Trophoblast cell (in vitro differentiated cells and primary cell): ENCODE results near the gene ASS1. TPM values are rescaled to one million over a fixed set of nuclear protein-coding genes. Genes with fewer than 3 reads are reported as not detected.

Source experiments
- DNase-seq, 2 donors: peaks; one replicate each; pipeline ENCODE4 v3.0.0-alpha.2; 2016
- H2AFZ ChIP-seq: 2 replicates; pipeline ENCODE4 v1.6.1; 2013; ENCODE audit warnings: low read length, moderate library complexity, mild to moderate bottlenecking; ENCODE audit not compliant: insufficient read depth, poor library complexity
- H2AK5ac ChIP-seq: 2 replicates; pipeline ENCODE4 v1.6.1; 2013; ENCODE audit warnings: mild to moderate bottlenecking, low read length
- H2BK120ac ChIP-seq: 2 replicates; pipeline ENCODE4 v1.6.1; 2013; ENCODE audit warnings: low read length, mild to moderate bottlenecking, moderate library complexity; ENCODE audit not compliant: insufficient read depth, poor library complexity
- H2BK12ac ChIP-seq: 2 replicates; pipeline ENCODE4 v1.6.1; 2013; ENCODE audit warnings: mild to moderate bottlenecking, low read length, moderate library complexity
- H2BK5ac ChIP-seq: 2 replicates; pipeline ENCODE4 v1.6.1; 2013; ENCODE audit warnings: low read length, low read depth, moderate library complexity, mild to moderate bottlenecking; ENCODE audit not compliant: poor library complexity
- H3K14ac ChIP-seq: 2 replicates; pipeline ENCODE4 v1.6.1; 2013; ENCODE audit warnings: mild to moderate bottlenecking, low read length
- H3K18ac ChIP-seq: 2 replicates; pipeline ENCODE4 v1.6.1; 2013; ENCODE audit warnings: mild to moderate bottlenecking, low read length
- H3K23ac ChIP-seq: 2 replicates; pipeline ENCODE4 v1.6.1; 2013; ENCODE audit warnings: low read length
- H3K27ac ChIP-seq: 2 replicates; pipeline ENCODE4 v1.5.1; 2013; ENCODE audit warnings: low read depth, mild to moderate bottlenecking, inconsistent platforms, low read length, moderate library complexity
- H3K27me3 ChIP-seq: 2 replicates; pipeline ENCODE4 v1.6.1; 2013; ENCODE audit warnings: inconsistent platforms, mild to moderate bottlenecking, low read length, moderate library complexity; ENCODE audit not compliant: insufficient read depth
- H3K36me3 ChIP-seq, 2 experiments: 1 replicate in 1 of 2; 2 replicates in 1 of 2; pipeline ENCODE4 v1.6.1; 2013; ENCODE audit warnings: low read length in 2 of 2, mild to moderate bottlenecking in 2 of 2, moderate library complexity in 1 of 2; ENCODE audit not compliant: insufficient read depth in 2 of 2, control insufficient read depth in 1 of 2
- H3K4ac ChIP-seq: 2 replicates; pipeline ENCODE4 v1.6.1; 2013; ENCODE audit warnings: low read depth, mild to moderate bottlenecking, low read length, moderate library complexity
- H3K4me1 ChIP-seq, 2 experiments: 1 replicate in 1 of 2; 2 replicates in 1 of 2; pipeline ENCODE4 v1.6.1; 2013; ENCODE audit warnings: low read length in 2 of 2, mild to moderate bottlenecking in 2 of 2, moderate library complexity in 1 of 2; ENCODE audit not compliant: insufficient read depth in 2 of 2, control insufficient read depth in 1 of 2
- H3K4me2 ChIP-seq: 2 replicates; pipeline ENCODE4 v1.6.1; 2013; ENCODE audit warnings: inconsistent platforms, mild to moderate bottlenecking, low read length, moderate library complexity
- H3K4me3 ChIP-seq: 2 replicates; pipeline ENCODE4 v1.5.1; 2013; ENCODE audit warnings: mild to moderate bottlenecking, low read depth, low read length, inconsistent platforms
- H3K79me1 ChIP-seq: one replicate; pipeline ENCODE4 v1.6.1; 2013; ENCODE audit warnings: low read length
- H3K79me2 ChIP-seq: 2 replicates; pipeline ENCODE4 v1.6.1; 2013; ENCODE audit warnings: low read length, mild to moderate bottlenecking; ENCODE audit not compliant: control insufficient read depth, insufficient read depth, poor library complexity
- H3K9ac ChIP-seq: 2 replicates; pipeline ENCODE4 v1.6.1; 2013; ENCODE audit warnings: mild to moderate bottlenecking, low read length
- H3K9me3 ChIP-seq: 2 replicates; pipeline ENCODE4 v1.6.1; 2013; ENCODE audit warnings: low read depth, mild to moderate bottlenecking, control low read depth, inconsistent platforms, low read length; ENCODE audit not compliant: insufficient read depth
- H4K12ac ChIP-seq: 2 replicates; pipeline ENCODE4 v1.6.1; 2013; ENCODE audit warnings: low read depth, mild to moderate bottlenecking, low read length, moderate library complexity
- H4K8ac ChIP-seq: 2 replicates; pipeline ENCODE4 v1.6.1; 2013; ENCODE audit warnings: low read depth, mild to moderate bottlenecking, low read length, moderate library complexity
- H4K91ac ChIP-seq: one replicate; pipeline ENCODE4 v1.6.1; 2013; ENCODE audit warnings: low read depth, mild to moderate bottlenecking, low read length, moderate library complexity
- WGBS: extraction: QIAGEN DNeasy Blood & Tissue Kit; methylation state at CpG from one replicate; pipeline ENCODE4 v1.1.7; 2013; ENCODE audit warnings: missing lambda C conversion rate; ENCODE audit not compliant: insufficient read length, insufficient coverage; ENCODE audit errors: extremely low coverage; 5-methylcytosine and 5-hydroxymethylcytosine counted together
- polyA plus RNA-seq: library from polyadenylated mRNA; stranded (reverse); fragments of 200-250 nt; gene quantifications from 2 replicates; pipeline ENCODE4 v1.2.3, GENCODE V29; 2013

Gene ASS1
- 48.8 and 52.2 TPM in 2 replicates for polyA plus RNA-seq

DNA sequence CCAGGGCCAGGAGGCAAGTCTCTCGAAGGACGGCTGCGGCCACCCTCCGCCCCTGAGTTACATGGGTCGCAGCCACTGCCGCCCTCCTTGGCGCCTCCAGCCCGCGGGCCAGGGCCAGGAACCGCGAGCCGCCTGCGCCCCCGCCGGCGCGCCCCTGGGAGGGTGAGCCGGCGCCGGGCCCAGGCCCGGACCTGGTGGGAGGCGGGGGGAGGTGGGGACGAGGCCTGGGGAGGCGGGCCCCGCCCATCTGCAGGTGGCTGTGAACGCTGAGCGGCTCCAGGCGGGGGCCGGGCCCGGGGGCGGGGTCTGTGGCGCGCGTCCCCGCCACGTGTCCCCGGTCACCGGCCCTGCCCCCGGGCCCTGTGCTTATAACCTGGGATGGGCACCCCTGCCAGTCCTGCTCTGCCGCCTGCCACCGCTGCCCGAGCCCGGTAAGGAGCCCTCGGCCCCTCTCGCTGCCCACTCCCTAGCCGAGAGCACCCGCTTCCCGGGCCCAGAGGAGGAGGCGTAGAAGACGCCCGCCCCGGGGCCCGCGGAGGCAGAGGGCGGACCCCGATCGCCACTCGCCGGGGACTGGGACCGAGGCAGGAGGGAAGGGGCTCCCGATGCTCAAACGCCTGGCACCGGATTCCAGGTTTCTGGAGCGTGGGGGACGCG is at the start of gene ASS1:
TSS of gene ASS1 (plus strand) at position 397 of the 657 bp plus-strand sequence. CDS start 7,268 bp downstream, outside the sequence.
- no CpG with 5 or more reads among the region's 66 CpGs for WGBS
- no peak within 1 kb of the TSS for H2AFZ ChIP-seq
- peak; percentile 73 to 75 for DNase-seq
- no peak within 1 kb of the TSS for H2AK5ac ChIP-seq
- H4K8ac ChIP-seq, result no peak within 1 kb of the TSS
- H3K9me3 ChIP-seq, result peaks cover 7% of the 10 kb centered on the region
- H3K14ac ChIP-seq, result no peak within 1 kb of the TSS
- H3K27me3 ChIP-seq, result no peaks in the 10 kb centered on the region
- H3K4me1 ChIP-seq, result peaks cover 20 to 35% of the 10 kb centered on the region in 2 experiments
- peak within 1 kb of the TSS; percentile 23 for H3K27ac ChIP-seq
- no peak within 1 kb of the TSS for H2BK5ac ChIP-seq
- no peak within 1 kb of the TSS for H3K9ac ChIP-seq
- H2BK12ac ChIP-seq, result no peak within 1 kb of the TSS
- peaks cover 7% of the 10 kb centered on the region for H3K79me1 ChIP-seq
- H3K4me2 ChIP-seq, result peak within 1 kb of the TSS; percentile 99
- no peak within 1 kb of the TSS for H3K18ac ChIP-seq
- H4K91ac ChIP-seq, result peak within 1 kb of the TSS; percentile 22
- no peak within 1 kb of the TSS for H3K4ac ChIP-seq
- peak within 1 kb of the TSS; percentile 10 for H2BK120ac ChIP-seq
- H4K12ac ChIP-seq, result no peak within 1 kb of the TSS
- H3K36me3 ChIP-seq, result no peaks in the 10 kb centered on the region
- no peak within 1 kb of the TSS for H3K23ac ChIP-seq
- H3K4me3 ChIP-seq, result peak within 1 kb of the TSS; percentile 68
- H3K79me2 ChIP-seq, result no peaks in the 10 kb centered on the region

DNA sequence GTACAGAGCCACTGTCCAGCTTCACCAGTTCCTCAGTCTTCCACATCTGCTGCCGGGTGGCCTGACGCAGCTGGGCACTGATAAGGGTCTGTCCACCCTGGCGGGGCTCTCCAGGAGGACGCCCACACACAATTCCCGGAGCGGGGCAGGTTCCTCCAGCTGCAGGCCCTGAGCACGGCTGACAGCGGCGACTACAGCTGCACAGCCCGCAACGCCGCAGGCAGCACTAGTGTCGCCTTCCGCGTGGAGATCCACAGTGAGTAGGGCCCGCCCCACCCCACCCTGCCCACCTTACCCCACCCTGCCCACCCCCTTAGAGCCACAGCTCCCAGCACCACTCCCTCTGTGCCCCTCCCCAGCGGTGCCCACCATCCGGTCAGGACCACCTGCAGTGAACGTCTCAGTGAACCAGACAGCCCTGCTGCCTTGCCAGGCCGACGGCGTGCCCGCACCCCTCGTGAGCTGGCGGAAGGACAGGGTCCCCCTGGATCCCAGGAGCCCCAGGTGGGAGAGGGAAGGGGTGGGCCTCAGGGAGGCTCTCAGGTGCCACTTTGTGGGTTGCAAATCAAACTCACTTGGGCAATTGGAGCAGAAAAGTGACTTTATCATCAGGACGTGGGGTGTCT is 48.8 kb upstream of the ASS1 start:
- no peaks in the 10 kb centered on the region for H3K27me3 ChIP-seq

DNA sequence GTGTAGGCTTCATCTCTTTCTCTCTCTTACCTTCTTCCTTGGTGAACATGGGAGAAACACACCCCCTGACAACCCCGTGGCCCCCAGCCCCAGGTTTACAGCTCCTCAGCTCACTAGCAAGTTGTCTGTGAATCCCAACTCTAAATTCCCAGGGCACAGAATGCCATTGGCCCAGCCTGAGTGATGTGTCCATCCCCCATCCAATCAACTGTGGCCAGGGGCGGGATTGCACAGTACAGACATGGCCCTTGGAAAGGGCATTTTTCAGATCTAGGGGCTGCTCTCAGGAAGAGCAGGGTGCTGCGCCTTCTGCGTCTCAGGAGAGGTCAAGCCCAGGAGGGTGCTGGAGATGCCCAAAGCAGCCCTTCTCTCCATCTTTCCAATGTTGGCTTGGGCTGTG is 48.2 kb upstream of the ASS1 start:
- H2BK120ac ChIP-seq, result no peak overlapping the region
- no peak overlapping the region for H4K12ac ChIP-seq
- no peaks in the 10 kb centered on the region for H3K79me2 ChIP-seq
- no peak overlapping the region for H2AFZ ChIP-seq
- H2BK12ac ChIP-seq, result no peak overlapping the region
- H3K4me3 ChIP-seq, result no peak overlapping the region
- no peak overlapping the region for H2BK5ac ChIP-seq
- no peak for DNase-seq
- no peak overlapping the region for H3K4ac ChIP-seq
- no peaks in the 10 kb centered on the region for H3K79me1 ChIP-seq
- no peaks in the 10 kb centered on the region for H3K27me3 ChIP-seq
- H3K27ac ChIP-seq, result no peak overlapping the region
- no peak overlapping the region for H3K9ac ChIP-seq
- peaks cover 2% of the 10 kb centered on the region for H3K9me3 ChIP-seq
- no peak overlapping the region for H2AK5ac ChIP-seq
- no peak overlapping the region for H4K91ac ChIP-seq
- H4K8ac ChIP-seq, result no peak overlapping the region
- no peak overlapping the region for H3K4me2 ChIP-seq
- no peaks in the 10 kb centered on the region for H3K36me3 ChIP-seq
- no CpG with 5 or more reads among the region's 4 CpGs for WGBS
- no peak overlapping the region for H3K23ac ChIP-seq
- H3K14ac ChIP-seq, result no peak overlapping the region
- H3K4me1 ChIP-seq, result peaks cover 5 to 10% of the 10 kb centered on the region in 2 experiments
- no peak overlapping the region for H3K18ac ChIP-seq

More for the DNA sequence above, 48.8 kb upstream of the ASS1 start:
- Histone ChIP-seq H3K9me3 (peaks cover 2% of the 10 kb centered on the region), H2AK5ac (no peak overlapping the region), H2AFZ (no peak overlapping the region), H3K79me2 (no peaks in the 10 kb centered on the region), H4K8ac (no peak overlapping the region), H3K4me2 (no peak overlapping the region), H3K4me1 (peaks cover 5 to 10% of the 10 kb centered on the region in 2 experiments), H3K18ac (no peak overlapping the region), H3K27ac (no peak overlapping the region), H2BK12ac (no peak overlapping the region), H3K79me1 (no peaks in the 10 kb centered on the region), H3K4me3 (no peak overlapping the region), H3K14ac (no peak overlapping the region), H4K12ac (no peak overlapping the region), H2BK5ac (no peak overlapping the region), H3K9ac (no peak overlapping the region), H3K23ac (no peak overlapping the region), H3K4ac (no peak overlapping the region), H2BK120ac (no peak overlapping the region), H3K36me3 (peaks cover 0 to 3% of the 10 kb centered on the region in 2 experiments), H4K91ac (no peak overlapping the region)
- no CpG with 5 or more reads among the region's 26 CpGs for WGBS
- DNase-seq, result no peak

DNA sequence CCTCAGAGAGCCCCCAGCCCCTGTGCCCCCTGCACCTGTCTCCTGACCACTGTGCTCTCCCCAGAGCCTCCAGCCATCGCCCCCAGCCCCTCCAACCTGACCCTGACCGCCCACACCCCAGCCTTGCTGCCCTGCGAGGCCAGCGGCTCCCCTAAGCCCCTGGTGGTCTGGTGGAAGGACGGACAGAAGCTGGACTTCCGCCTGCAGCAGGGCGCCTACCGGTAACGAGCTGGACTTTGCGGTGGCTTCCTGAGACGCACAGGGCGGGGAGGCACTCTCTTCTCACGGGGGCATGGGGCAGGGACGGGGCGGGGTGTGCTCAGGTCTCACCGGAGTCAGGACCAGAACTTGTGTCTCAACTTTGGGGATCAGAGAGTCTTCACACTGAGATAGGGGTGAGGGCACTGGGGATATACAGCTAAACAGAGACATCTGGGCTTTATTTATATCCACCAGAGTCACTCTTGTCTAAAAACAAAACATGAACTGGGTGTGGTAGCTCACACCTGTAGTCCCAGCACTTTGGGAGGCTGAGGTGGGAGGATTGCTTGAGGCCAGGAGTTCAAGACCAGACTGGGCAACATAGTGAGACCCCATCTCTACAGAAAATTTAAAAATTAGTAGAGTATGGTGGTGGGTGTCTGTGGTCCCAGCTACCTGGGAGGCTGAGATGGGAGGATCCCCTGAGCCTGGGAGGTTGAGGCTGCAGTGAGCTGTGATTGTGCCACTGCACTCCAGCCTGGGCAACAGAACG is 46.1 kb upstream of the ASS1 start:
- H3K4me2 ChIP-seq, result no peak overlapping the region
- H2BK5ac ChIP-seq, result no peak overlapping the region
- H3K4me1 ChIP-seq, result peaks cover 5 to 10% of the 10 kb centered on the region in 2 experiments
- no peak overlapping the region for H2BK120ac ChIP-seq
- no peak for DNase-seq
- H3K79me1 ChIP-seq, result no peaks in the 10 kb centered on the region
- H3K9me3 ChIP-seq, result peaks cover 2% of the 10 kb centered on the region
- H2AFZ ChIP-seq, result no peak overlapping the region
- no peak overlapping the region for H3K9ac ChIP-seq
- H3K14ac ChIP-seq, result no peak overlapping the region
- H3K79me2 ChIP-seq, result no peaks in the 10 kb centered on the region
- H3K4me3 ChIP-seq, result no peak overlapping the region
- no peaks in the 10 kb centered on the region for H3K36me3 ChIP-seq
- no peak overlapping the region for H3K18ac ChIP-seq
- no peak overlapping the region for H2AK5ac ChIP-seq
- H3K23ac ChIP-seq, result no peak overlapping the region
- no CpG with 5 or more reads among the region's 17 CpGs for WGBS
- H4K91ac ChIP-seq, result no peak overlapping the region
- no peaks in the 10 kb centered on the region for H3K27me3 ChIP-seq
- H3K27ac ChIP-seq, result no peak overlapping the region
- no peak overlapping the region for H2BK12ac ChIP-seq
- no peak overlapping the region for H4K12ac ChIP-seq
- no peak overlapping the region for H4K8ac ChIP-seq
- H3K4ac ChIP-seq, result no peak overlapping the region
